Ovary (tissue), 3 donors: ENCODE measurements around the gene MT1F.

ENCODE experiments used
- CTCF ChIP-seq, 3 donors: fragments of 450-650 bp in 2 of 3; fragments of 200-600 bp in 1 of 3; IDR thresholded peaks; one replicate each; pipeline versions ENCODE4 v1.5.1 to v1.8.0; 2016 to 2022; ENCODE audit warnings: antibody characterized with exemption in 3 of 3, mild to moderate bottlenecking in 1 of 3
- EP300 ChIP-seq: sonication (generic); formaldehyde crosslinking; IDR thresholded peaks from one replicate; pipeline ENCODE4 v1.6.1; 2017; ENCODE audit warnings: antibody characterized with exemption
- POLR2A ChIP-seq: fragments of 450-650 bp; IDR thresholded peaks from one replicate; pipeline ENCODE4 v1.6.1; 2017; ENCODE audit warnings: antibody characterized with exemption, mild to moderate bottlenecking, moderate library complexity
- donor health status: DM: no; HTN: no; CAD: no.

DNA sequence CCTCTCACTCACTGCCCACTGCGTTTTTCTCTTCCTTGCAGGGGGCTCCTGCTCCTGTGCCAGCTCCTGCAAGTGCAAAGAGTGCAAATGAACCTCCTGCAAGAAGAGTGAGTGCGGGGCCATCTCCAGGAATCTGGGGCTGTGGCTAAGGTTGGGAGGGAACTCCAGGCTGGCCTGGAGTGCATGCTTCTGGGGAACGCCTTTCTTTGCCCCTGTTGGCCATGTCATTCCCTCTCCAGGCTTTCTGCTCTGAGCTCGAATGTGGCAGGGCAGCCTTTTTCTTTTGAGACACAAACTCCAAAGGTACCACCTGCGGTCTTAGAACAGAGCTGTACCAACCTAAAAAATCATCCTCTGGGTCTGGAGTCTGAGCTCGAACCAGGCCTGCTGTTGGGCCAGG is 39.6 kb upstream of the MT1F start:
- TF ChIP-seq POLR2A, result no peak
- no peak for TF ChIP-seq CTCF (IDR thresholded peaks at IDR 0.05)
- no peak for TF ChIP-seq EP300
